Measurements from ENCODE around the gene PSME4.

Gene PSME4

GRCh38 chr2:53905396-53905795 lies 65.4 kb downstream of the PSME4 start:
- Mint-ChIP-seq H3K9me3 (no peaks in the 10 kb centered on the region), H3K4me3 (no peak overlapping the region), H3K36me3 (ENCODE audit: low read depth) (peaks cover 68% of the 10 kb centered on the region), H3K27ac (no peak overlapping the region), H3K27me3 (ENCODE audit: low read depth, poor library complexity) (no peaks in the 10 kb centered on the region), H3K4me1 (no peaks in the 10 kb centered on the region)
- DNase-seq, result no peak
- TF ChIP-seq, protein P1, sequence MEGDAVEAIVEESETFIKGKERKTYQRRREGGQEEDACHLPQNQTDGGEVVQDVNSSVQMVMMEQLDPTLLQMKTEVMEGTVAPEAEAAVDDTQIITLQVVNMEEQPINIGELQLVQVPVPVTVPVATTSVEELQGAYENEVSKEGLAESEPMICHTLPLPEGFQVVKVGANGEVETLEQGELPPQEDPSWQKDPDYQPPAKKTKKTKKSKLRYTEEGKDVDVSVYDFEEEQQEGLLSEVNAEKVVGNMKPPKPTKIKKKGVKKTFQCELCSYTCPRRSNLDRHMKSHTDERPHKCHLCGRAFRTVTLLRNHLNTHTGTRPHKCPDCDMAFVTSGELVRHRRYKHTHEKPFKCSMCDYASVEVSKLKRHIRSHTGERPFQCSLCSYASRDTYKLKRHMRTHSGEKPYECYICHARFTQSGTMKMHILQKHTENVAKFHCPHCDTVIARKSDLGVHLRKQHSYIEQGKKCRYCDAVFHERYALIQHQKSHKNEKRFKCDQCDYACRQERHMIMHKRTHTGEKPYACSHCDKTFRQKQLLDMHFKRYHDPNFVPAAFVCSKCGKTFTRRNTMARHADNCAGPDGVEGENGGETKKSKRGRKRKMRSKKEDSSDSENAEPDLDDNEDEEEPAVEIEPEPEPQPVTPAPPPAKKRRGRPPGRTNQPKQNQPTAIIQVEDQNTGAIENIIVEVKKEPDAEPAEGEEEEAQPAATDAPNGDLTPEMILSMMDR (IDR thresholded peaks at IDR 0.05), result no peak

DNA sequence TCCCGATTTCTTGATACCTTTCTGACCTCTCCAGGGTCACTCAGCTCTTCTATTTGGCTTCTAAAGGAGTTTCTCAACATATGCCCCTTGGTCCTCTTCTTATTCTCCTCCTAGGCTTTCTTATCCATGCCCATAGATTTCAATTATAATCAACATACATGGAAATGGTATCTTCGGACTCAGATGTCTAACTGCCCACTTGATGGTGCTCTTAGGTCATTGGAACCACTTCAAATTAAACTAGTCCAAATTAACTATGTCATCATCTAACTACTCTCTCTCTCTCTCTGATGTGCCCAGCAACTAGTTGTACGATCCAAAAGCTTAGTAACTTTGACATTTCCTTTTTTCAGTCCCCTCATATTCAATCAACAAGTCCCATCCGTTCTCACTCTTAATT lies 67.8 kb downstream of the PSME4 start:
- H3K27me3 Mint-ChIP-seq (ENCODE audit: low read depth, poor library complexity), result no peaks in the 10 kb centered on the region

DNA sequence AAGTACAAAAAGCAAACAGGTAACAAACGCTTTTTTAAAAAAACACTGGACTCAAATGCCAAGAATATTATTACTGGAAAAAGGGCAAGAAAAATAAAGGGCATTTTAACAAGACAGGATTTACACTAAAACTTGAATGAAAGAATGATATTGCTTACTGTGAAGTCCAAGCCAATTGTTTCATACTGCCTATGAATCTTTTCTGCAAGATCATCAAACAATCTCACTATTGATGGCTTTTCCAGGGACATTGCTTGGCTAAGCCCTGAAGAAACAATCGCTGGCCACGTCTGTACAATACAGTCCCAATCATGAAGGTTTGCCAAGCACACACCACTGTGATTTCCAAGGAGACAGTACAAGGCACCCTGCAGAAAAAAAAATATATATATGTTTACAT lies 69.6 kb downstream of the PSME4 start:
- no peaks in the 10 kb centered on the region for H3K4me1 Mint-ChIP-seq
- H3K4me3 Mint-ChIP-seq, result no peak overlapping the region
- H3K36me3 Mint-ChIP-seq (ENCODE audit: low read depth), result peaks cover 62% of the 10 kb centered on the region
- TF ChIP-seq, protein P1 (IDR thresholded peaks at IDR 0.05), result no peak
- no peaks in the 10 kb centered on the region for H3K27me3 Mint-ChIP-seq (ENCODE audit: low read depth, poor library complexity)
- DNase-seq, result no peak
- H3K27ac Mint-ChIP-seq, result no peak overlapping the region
- no peaks in the 10 kb centered on the region for H3K9me3 Mint-ChIP-seq

More for the DNA sequence above, 67.8 kb downstream of the PSME4 start:
- Mint-ChIP-seq H3K27ac (peak overlapping the region; percentile 4), H3K4me3 (no peak overlapping the region), H3K9me3 (no peaks in the 10 kb centered on the region), H3K4me1 (no peaks in the 10 kb centered on the region), H3K36me3 (ENCODE audit: low read depth) (peaks cover 67% of the 10 kb centered on the region)
- TF ChIP-seq, protein P1 (IDR thresholded peaks at IDR 0.05), result no peak
- DNase-seq, result no peak

- Mint-ChIP-seq H3K36me3 (ENCODE audit: low read depth) (peaks cover 73% of the 10 kb centered on the region), H3K27ac (peak overlapping the region; percentile 8)
Measured at GRCh38 chr2:53896864-53897263, 73.9 kb downstream of the PSME4 start.

DNA sequence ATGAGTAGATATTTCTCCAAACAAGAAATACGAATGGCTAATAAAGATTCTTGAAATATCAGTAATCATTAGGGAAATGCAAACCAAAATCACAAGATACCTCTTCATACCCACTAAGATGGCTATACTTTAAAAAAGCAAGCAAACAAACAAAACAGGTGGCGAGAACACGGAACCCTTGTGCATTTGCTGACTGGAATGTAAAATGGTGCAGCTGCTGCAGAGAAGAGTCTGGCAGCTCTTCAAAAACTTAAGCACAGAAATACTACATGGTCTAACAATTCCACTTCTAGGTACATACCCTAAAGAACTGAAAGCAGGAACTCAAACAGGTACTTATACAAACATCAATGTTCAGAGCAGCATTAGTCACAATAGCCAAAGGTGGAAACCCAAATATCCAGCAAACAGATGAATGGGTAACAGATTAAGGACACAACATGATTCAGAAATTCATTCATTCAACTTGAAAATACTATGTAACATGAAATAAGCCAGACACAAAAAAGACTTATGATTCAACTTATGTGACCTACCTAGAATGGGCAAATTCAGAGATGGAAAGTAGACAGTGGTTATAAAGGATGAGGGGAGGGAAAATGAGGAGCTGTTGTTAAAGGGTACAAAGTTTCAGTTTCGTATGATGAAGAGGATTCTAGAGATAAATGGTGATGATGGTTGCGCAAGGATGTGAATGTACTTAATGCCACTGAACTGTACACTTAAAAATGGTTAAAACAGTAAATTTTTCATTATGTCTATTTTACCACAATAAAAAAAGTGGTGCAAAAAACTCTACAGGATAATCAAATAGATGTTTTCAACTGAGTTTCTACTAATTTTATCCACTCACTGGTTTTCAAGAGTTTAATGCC lies 84.2 kb downstream of the PSME4 start:
- H3K36me3 Mint-ChIP-seq (ENCODE audit: low read depth), result peaks cover 83% of the 10 kb centered on the region

More at GRCh38 chr2:53896864-53897263, 73.9 kb downstream of the PSME4 start:
- H3K9me3 Mint-ChIP-seq, result no peaks in the 10 kb centered on the region
- DNase-seq, result no peak
- H3K4me1 Mint-ChIP-seq, result no peaks in the 10 kb centered on the region
- TF ChIP-seq, protein P1 (IDR thresholded peaks at IDR 0.05), result no peak
- no peaks in the 10 kb centered on the region for H3K27me3 Mint-ChIP-seq (ENCODE audit: low read depth, poor library complexity)
- H3K4me3 Mint-ChIP-seq, result no peak overlapping the region

More for the DNA sequence above, 84.2 kb downstream of the PSME4 start:
- H3K4me3 Mint-ChIP-seq, result no peak overlapping the region
- TF ChIP-seq, protein P1 (IDR thresholded peaks at IDR 0.05), result no peak
- H3K27ac Mint-ChIP-seq, result no peak overlapping the region
- no peak for DNase-seq
- no peaks in the 10 kb centered on the region for H3K9me3 Mint-ChIP-seq
- H3K27me3 Mint-ChIP-seq (ENCODE audit: low read depth, poor library complexity), result no peaks in the 10 kb centered on the region
- H3K4me1 Mint-ChIP-seq, result no peaks in the 10 kb centered on the region

Data from nephron progenitor cell (in vitro differentiated cells).